Natural killer cell (primary cell): Measurements from ENCODE around the gene HUNK. TPM values are rescaled to one million over a fixed set of nuclear protein-coding genes. Genes with fewer than 3 reads are reported as not detected.

ENCODE experiments used
- ATAC-seq, 3 donors: fragments of 150-1000 bp in 2 of 3; fragments of 200-7000 bp in 1 of 3; cut with Tn5 transposase; 1 replicate in 1 of 3; 2 replicates in 2 of 3; pipeline ENCODE4 v1.10.0; 2021; ENCODE audit warnings: mild to moderate bottlenecking in 2 of 3, moderate library complexity in 2 of 3
- DNase-seq, 2 donors: peaks; one replicate each; pipeline versions ENCODE4 v3.0.0 to v3.0.0-alpha.2; 2013 to 2021; ENCODE audit warnings: mixed read lengths in 1 of 2
- H3K27ac ChIP-seq: one replicate; pipeline ENCODE4 v1.5.1; 2013; ENCODE audit warnings: mild to moderate bottlenecking, low read length
- H3K27me3 ChIP-seq: one replicate; pipeline ENCODE4 v1.6.1; 2013; ENCODE audit warnings: low read length; ENCODE audit not compliant: control insufficient read depth, insufficient read depth
- H3K36me3 ChIP-seq: one replicate; pipeline ENCODE4 v1.6.1; 2013; ENCODE audit warnings: low read length; ENCODE audit not compliant: control insufficient read depth, insufficient read depth
- H3K4me1 ChIP-seq: one replicate; pipeline ENCODE4 v1.6.1; 2013; ENCODE audit warnings: low read length; ENCODE audit not compliant: control insufficient read depth, insufficient read depth
- H3K4me3 ChIP-seq: one replicate; pipeline ENCODE4 v1.5.1; 2013; ENCODE audit warnings: low read length
- H3K9me3 ChIP-seq: one replicate; pipeline ENCODE4 v1.6.1; 2013; ENCODE audit warnings: low read length; ENCODE audit not compliant: control insufficient read depth, insufficient read depth
- H3K27ac Mint-ChIP-seq, 2 donors: one replicate each; pipeline ENCODE4 v1.8.0; 2022; ENCODE audit warnings: mild to moderate bottlenecking in 2 of 2, mixed read lengths in 2 of 2, moderate library complexity in 1 of 2
- H3K27me3 Mint-ChIP-seq, 2 donors: one replicate each; pipeline ENCODE4 v1.8.0; 2022; ENCODE audit warnings: low read depth in 2 of 2, mixed read lengths in 2 of 2
- H3K36me3 Mint-ChIP-seq: one replicate; pipeline ENCODE4 v1.8.0; 2022; ENCODE audit warnings: mixed read lengths
- H3K4me1 Mint-ChIP-seq, 2 donors: one replicate each; pipeline ENCODE4 v1.8.0; 2022; ENCODE audit warnings: mixed read lengths in 2 of 2
- H3K4me3 Mint-ChIP-seq: one replicate; pipeline ENCODE4 v1.8.0; 2022; ENCODE audit warnings: mild to moderate bottlenecking, moderate library complexity, mixed read lengths
- H3K9me3 Mint-ChIP-seq, 2 donors: one replicate each; pipeline ENCODE4 v1.8.0; 2022; ENCODE audit warnings: mixed read lengths in 2 of 2
- CTCF ChIP-seq: fragments of 200-600 bp; IDR thresholded peaks from one replicate; pipeline ENCODE4 v1.8.0; 2022; ENCODE audit warnings: antibody characterized with exemption
- WGBS: methylation state at CpG from one replicate; pipeline ENCODE4 v1.1.7; 2013; ENCODE audit warnings: missing lambda C conversion rate; ENCODE audit not compliant: insufficient coverage; 5-methylcytosine and 5-hydroxymethylcytosine counted together
- intact Hi-C: fragments of 100-400 bp; cut with micrococcal nuclease; formaldehyde crosslinking; loops from one replicate; pipeline ENCODE4 v1.14.2; 2022
- total RNA-seq, 4 donors: library from RNA; stranded (reverse); fragments of 120-200 nt in 1 of 4; gene quantifications; one replicate each; pipeline versions ENCODE4 v1.2.3 to v1.2.4, GENCODE V29; 2013 to 2022

The HUNK gene
- total RNA-seq, 3 donors from 2014 or later (not counting 1 experiment from before 2014, with no cell fraction given), result not detected

GRCh38 chr21:31993826-31994825, 121.3 kb downstream of the HUNK start:
- Mint-ChIP-seq H3K36me3 (no peaks in the 10 kb centered on the region), H3K27ac (no peak overlapping the region), H3K9me3 (no peaks in the 10 kb centered on the region), H3K27me3 (peaks cover 8 to 18% of the 10 kb centered on the region in 2 donors), H3K4me3 (no peak overlapping the region), H3K4me1 (no peaks in the 10 kb centered on the region)
- DNase-seq (no peak), ATAC-seq (no peak)
- TF ChIP-seq CTCF, result no peak
- 76% methylated on average over 9 of the region's 10 CpGs for WGBS
- H3K27me3 ChIP-seq, result no peaks in the 10 kb centered on the region
- H3K27ac ChIP-seq, result no peak overlapping the region
- intact Hi-C loops, result no loop called here
- H3K4me3 ChIP-seq, result no peak overlapping the region
- no peaks in the 10 kb centered on the region for H3K36me3 ChIP-seq
- H3K4me1 ChIP-seq, result no peaks in the 10 kb centered on the region
- H3K9me3 ChIP-seq, result no peaks in the 10 kb centered on the region

GRCh38 chr21:31997191-31997590, 124.4 kb downstream of the HUNK start:
- no peaks in the 10 kb centered on the region for H3K4me1 ChIP-seq
- H3K9me3 ChIP-seq, result no peaks in the 10 kb centered on the region
- intact Hi-C loops, result no loop called here
- Mint-ChIP-seq H3K27me3 (peaks cover 0 to 14% of the 10 kb centered on the region in 2 donors), H3K27ac (no peak overlapping the region), H3K4me3 (no peak overlapping the region), H3K9me3 (no peaks in the 10 kb centered on the region), H3K4me1 (no peaks in the 10 kb centered on the region), H3K36me3 (no peaks in the 10 kb centered on the region)
- no peak for DNase-seq
- TF ChIP-seq CTCF, result no peak
- H3K27me3 ChIP-seq, result no peaks in the 10 kb centered on the region
- ATAC-seq, result no peak
- WGBS, result 77% methylated on average over 4 of the region's 4 CpGs
- H3K4me3 ChIP-seq, result no peak overlapping the region
- no peaks in the 10 kb centered on the region for H3K36me3 ChIP-seq
- no peak overlapping the region for H3K27ac ChIP-seq

GRCh38 chr21:31999810-32000468, 127.1 kb downstream of the HUNK start:
- H3K27ac ChIP-seq, result no peak overlapping the region
- ATAC-seq (no peak), DNase-seq (no peak)
- 88% methylated on average over 12 of the region's 12 CpGs for WGBS
- Mint-ChIP-seq H3K27me3 (peaks cover 0 to 10% of the 10 kb centered on the region in 2 donors), H3K36me3 (no peaks in the 10 kb centered on the region), H3K9me3 (no peaks in the 10 kb centered on the region), H3K27ac (no peak overlapping the region), H3K4me1 (no peaks in the 10 kb centered on the region), H3K4me3 (no peak overlapping the region)
- no peaks in the 10 kb centered on the region for H3K27me3 ChIP-seq
- no peak overlapping the region for H3K4me3 ChIP-seq
- no peaks in the 10 kb centered on the region for H3K4me1 ChIP-seq
- intact Hi-C loops, result no loop called here
- no peak for TF ChIP-seq CTCF
- H3K36me3 ChIP-seq, result no peaks in the 10 kb centered on the region
- no peaks in the 10 kb centered on the region for H3K9me3 ChIP-seq
